H1 (cell line): ENCODE data around the gene TLR1. TPM values are rescaled to one million over a fixed set of nuclear protein-coding genes. Genes with fewer than 3 reads are reported as not detected.
A peak's percentile ranks its signal among the peaks of the same experiment; 100 is the strongest.

Source experiments
- CTCF ChIA-PET: fragments of 300-600 bp; sonication (Branson Sonifier 250); formaldehyde crosslinking; loops from one replicate; lab custom pipeline; 2021; ENCODE audit not compliant: partially characterized antibody; lab: Charles Lee
- POLR2A ChIA-PET: fragments of 300-600 bp; sonication (Branson Sonifier 250); formaldehyde crosslinking; loops from one replicate; lab custom pipeline; 2021; ENCODE audit warnings: inconsistent platforms; ENCODE audit not compliant: partially characterized antibody; lab: Charles Lee
- DNase-seq, 2 experiments: peaks; one replicate each; pipeline versions ENCODE4 v3.0.0 to v3.0.0-alpha.2; 2010 to 2022; ENCODE audit warnings: low spot score in 2 of 2, low read depth in 1 of 2, mixed read lengths in 1 of 2
- FAIRE-seq: peaks from 2 replicates; lab custom pipeline; 2011; peaks lifted over from hg19 to GRCh38; lab: Jason Lieb, UNC
- H2AFZ ChIP-seq: 2 replicates; pipeline ENCODE4 v1.8.1; 2012; ENCODE audit warnings: low read length, inconsistent platforms
- H2AK5ac ChIP-seq: 2 replicates; pipeline ENCODE4 v1.6.1; 2013; ENCODE audit warnings: low read depth, low read length
- H2BK120ac ChIP-seq: replicated peaks from 2 replicates; pipeline ENCODE3; 2013; ENCODE audit warnings: low read depth, low read length, inconsistent platforms
- H2BK12ac ChIP-seq: 2 replicates; pipeline ENCODE4 v1.6.1; 2013; ENCODE audit warnings: low read depth, low read length
- H2BK15ac ChIP-seq: 2 replicates; pipeline ENCODE4 v1.6.1; 2013; ENCODE audit warnings: low read length
- H2BK20ac ChIP-seq: 2 replicates; pipeline ENCODE4 v1.6.1; 2013; ENCODE audit warnings: low read length
- H2BK5ac ChIP-seq: 2 replicates; pipeline ENCODE4 v1.6.1; 2013; ENCODE audit warnings: low read depth, low read length
- H3K14ac ChIP-seq: 2 replicates; pipeline ENCODE4 v1.6.1; 2013; ENCODE audit warnings: inconsistent platforms; ENCODE audit not compliant: insufficient read length
- H3K18ac ChIP-seq: 2 replicates; pipeline ENCODE4 v1.6.1; 2013; ENCODE audit warnings: low read length; ENCODE audit errors: extremely low read depth
- H3K23ac ChIP-seq: 2 replicates; pipeline ENCODE4 v1.6.1; 2013; ENCODE audit warnings: inconsistent platforms; ENCODE audit not compliant: insufficient read length
- H3K23me2 ChIP-seq: 2 replicates; pipeline ENCODE4 v1.6.1; 2013; ENCODE audit warnings: low read depth, low read length
- H3K27ac ChIP-seq: 2 replicates; pipeline ENCODE4 v1.6.1; 2011; ENCODE audit warnings: low read depth, low read length, inconsistent platforms
- H3K27me3 ChIP-seq, 4 experiments: replicated peaks in 1 of 4; 1 replicate in 1 of 4; 2 replicates in 3 of 4; pipeline versions ENCODE4 v1.6.1 to v1.8.1; 2011 to 2013; ENCODE audit warnings: low read length in 3 of 4, mild to moderate bottlenecking in 3 of 4, inconsistent platforms in 2 of 4, mixed read lengths in 2 of 4, moderate library complexity in 1 of 4; ENCODE audit not compliant: control insufficient read depth in 3 of 4, insufficient read depth in 3 of 4; ENCODE audit errors: extremely low read depth in 1 of 4
- H3K36me3 ChIP-seq, 4 experiments: 2 replicates each; pipeline versions ENCODE4 v1.6.1 to v1.8.1; 2011 to 2013; ENCODE audit warnings: mild to moderate bottlenecking in 4 of 4, low read length in 3 of 4, moderate library complexity in 2 of 4, control low read depth in 1 of 4, inconsistent platforms in 1 of 4; ENCODE audit not compliant: insufficient read depth in 4 of 4, control insufficient read depth in 2 of 4
- H3K4ac ChIP-seq: replicated peaks from 2 replicates; pipeline ENCODE3; 2013; ENCODE audit warnings: low read length, low read depth, mixed read lengths, inconsistent platforms; ENCODE audit not compliant: insufficient read length
- H3K4me1 ChIP-seq, 4 experiments: replicated peaks in 1 of 4; 1 replicate in 1 of 4; 2 replicates in 3 of 4; pipeline versions ENCODE4 v1.6.1 to v1.8.1; 2011 to 2013; ENCODE audit warnings: low read length in 3 of 4, inconsistent platforms in 2 of 4, mixed read lengths in 1 of 4; ENCODE audit not compliant: insufficient read depth in 4 of 4, control insufficient read depth in 3 of 4
- H3K4me2 ChIP-seq, 2 experiments: 2 replicates each; pipeline versions ENCODE4 v1.6.1 to v1.8.1; 2011 to 2013; ENCODE audit warnings: low read depth in 2 of 2, low read length in 2 of 2, control low read depth in 1 of 2, inconsistent platforms in 1 of 2, mild to moderate bottlenecking in 1 of 2; ENCODE audit not compliant: insufficient read depth in 1 of 2
- H3K4me3 ChIP-seq, 4 experiments: fragments of 200-600, 300-600 bp in 1 of 4; sonication (generic), shearing (Covaris generic), sonication (Bioruptor Twin) in 1 of 4; 2 replicates each; pipeline versions ENCODE4 v1.5.1 to v1.8.1; 2011 to 2016; ENCODE audit warnings: low read length in 4 of 4, low read depth in 3 of 4, control low read depth in 2 of 4, inconsistent platforms in 2 of 4, mild to moderate bottlenecking in 2 of 4, mixed read lengths in 1 of 4, moderate library complexity in 1 of 4; ENCODE audit not compliant: insufficient read depth in 2 of 4; ENCODE audit errors: extremely low read depth in 1 of 4
- H3K56ac ChIP-seq: replicated peaks from 2 replicates; pipeline ENCODE3; 2013; ENCODE audit warnings: low read depth, mild to moderate bottlenecking, mixed read lengths, low read length, inconsistent platforms; ENCODE audit not compliant: insufficient read length
- H3K79me1 ChIP-seq: 2 replicates; pipeline ENCODE4 v1.6.1; 2013; ENCODE audit warnings: low read depth, low read length, control low read depth
- H3K79me2 ChIP-seq, 2 experiments: 2 replicates each; pipeline versions ENCODE4 v1.6.1 to v1.8.1; 2012 to 2013; ENCODE audit warnings: low read length in 2 of 2, mild to moderate bottlenecking in 2 of 2, inconsistent platforms in 1 of 2; ENCODE audit not compliant: insufficient read depth in 2 of 2, control insufficient read depth in 1 of 2
- H3K9ac ChIP-seq, 4 experiments: replicated peaks in 1 of 4; 1 replicate in 1 of 4; 2 replicates in 3 of 4; pipeline versions ENCODE4 v1.6.1 to v1.8.1; 2011 to 2013; ENCODE audit warnings: low read depth in 3 of 4, low read length in 3 of 4, control low read depth in 2 of 4, mild to moderate bottlenecking in 2 of 4, moderate library complexity in 2 of 4, inconsistent platforms in 1 of 4; ENCODE audit errors: extremely low read depth in 1 of 4
- H3K9me3 ChIP-seq, 2 experiments: 2 replicates each; pipeline versions ENCODE4 v1.6.1 to v1.8.1; 2012 to 2013; ENCODE audit warnings: mild to moderate bottlenecking in 2 of 2, moderate library complexity in 2 of 2, control low read depth in 1 of 2, inconsistent platforms in 1 of 2, low read depth in 1 of 2, low read length in 1 of 2, mixed read lengths in 1 of 2; ENCODE audit not compliant: insufficient read depth in 2 of 2
- H4K20me1 ChIP-seq, 2 experiments: replicated peaks in 1 of 2; 2 replicates each; pipeline versions ENCODE3 to v1.8.1; 2011 to 2013; ENCODE audit warnings: inconsistent platforms in 2 of 2, low read length in 2 of 2, mild to moderate bottlenecking in 1 of 2; ENCODE audit not compliant: insufficient read depth in 2 of 2, control insufficient read depth in 1 of 2
- H4K5ac ChIP-seq: 2 replicates; pipeline ENCODE4 v1.6.1; 2013; ENCODE audit warnings: low read length, low read depth, mixed read lengths, inconsistent platforms; ENCODE audit not compliant: insufficient read length
- H4K8ac ChIP-seq: 2 replicates; pipeline ENCODE4 v1.8.0; 2013; ENCODE audit warnings: mild to moderate bottlenecking, moderate library complexity, low read length, inconsistent platforms; ENCODE audit not compliant: insufficient read depth; ENCODE audit errors: extremely low read depth
- H4K91ac ChIP-seq: replicated peaks from 2 replicates; pipeline ENCODE3; 2013; ENCODE audit warnings: low read length, mixed read lengths, inconsistent platforms; ENCODE audit not compliant: insufficient read length
- ASH2L ChIP-seq: fragments of 200-600, 300-600 bp; sonication (generic); IDR thresholded peaks from one replicate; pipeline ENCODE4 v1.7.1; 2017; ENCODE audit warnings: low read length
- CBX8 ChIP-seq: fragments of 300-800, 300-1000 bp; sonication (generic); IDR thresholded peaks from 2 replicates; pipeline ENCODE4 v1.7.1; 2016; ENCODE audit warnings: low read depth, low read length, borderline replicate concordance
- EGR1 ChIP-seq: IDR thresholded peaks from 2 replicates; pipeline ENCODE4 v1.6.1; 2011; ENCODE audit warnings: low read depth, low read length, borderline replicate concordance
- EP300 ChIP-seq, 2 experiments: IDR thresholded peaks; 1 replicate in 1 of 2; 2 replicates in 1 of 2; pipeline ENCODE4 v1.6.1; 2011 to 2012; ENCODE audit warnings: low read depth in 2 of 2, low read length in 2 of 2, mild to moderate bottlenecking in 2 of 2, borderline replicate concordance in 1 of 2, inconsistent platforms in 1 of 2, moderate library complexity in 1 of 2
- POU5F1 ChIP-seq: IDR thresholded peaks from 2 replicates; pipeline ENCODE4 v1.6.1; 2011; ENCODE audit warnings: low read depth, mild to moderate bottlenecking, low read length, moderate library complexity
- RBBP5 ChIP-seq: IDR thresholded peaks from 2 replicates; pipeline ENCODE4 v1.7.1; 2012; ENCODE audit warnings: low read depth, mild to moderate bottlenecking, inconsistent platforms, low read length, moderate library complexity, borderline replicate concordance
- SIX5 ChIP-seq: IDR thresholded peaks from 2 replicates; pipeline ENCODE4 v1.6.1; 2011; ENCODE audit warnings: mild to moderate bottlenecking, low read depth, low read length
- SP1 ChIP-seq: IDR thresholded peaks from 2 replicates; pipeline ENCODE4 v1.6.1; 2011; ENCODE audit warnings: low read depth, low read length
- SP2 ChIP-seq: IDR thresholded peaks from 2 replicates; pipeline ENCODE4 v1.6.1; 2012; ENCODE audit warnings: mild to moderate bottlenecking, low read length, inconsistent platforms
- TAF1 ChIP-seq: IDR thresholded peaks from 2 replicates; pipeline ENCODE4 v1.6.1; 2011; ENCODE audit warnings: mild to moderate bottlenecking, low read depth, low read length
- TCF12 ChIP-seq: IDR thresholded peaks from 2 replicates; pipeline ENCODE4 v1.6.1; 2011; ENCODE audit warnings: low read depth, mild to moderate bottlenecking, low read length
- TEAD4 ChIP-seq: IDR thresholded peaks from 2 replicates; pipeline ENCODE4 v1.6.1; 2012; ENCODE audit warnings: low read depth, low read length, inconsistent platforms, mixed read lengths
- WGBS, 2 experiments: shearing (Covaris generic) in 1 of 2; methylation state at CpG; one replicate each; pipeline versions ENCODE4 v1.1.6 to v1.1.7; 2013 to 2015; ENCODE audit warnings: low lambda C conversion rate in 2 of 2, mixed read lengths in 2 of 2, inconsistent platforms in 1 of 2, low coverage in 1 of 2, missing lambda C conversion rate in 1 of 2; ENCODE audit not compliant: insufficient replicate concordance in 2 of 2, insufficient coverage in 1 of 2, insufficient read length in 1 of 2; ENCODE audit errors: extremely low coverage in 1 of 2, missing lambda C conversion rate in 1 of 2; 5-methylcytosine and 5-hydroxymethylcytosine counted together
- polyA plus RNA-seq, 7 experiments: library from polyadenylated mRNA; depleted of rRNA in 3 of 7; stranded (reverse) in 5 of 7; unstranded in 2 of 7; fragments of >200 nt in 5 of 7; fragments of 200-250 nt in 2 of 7; gene quantifications; 1 replicate in 5 of 7; 2 replicates in 1 of 7; 4 replicates in 1 of 7; pipeline versions ENCODE4 v1.2.1 to v1.2.3, GENCODE V29; 2011 to 2013; ENCODE audit warnings: missing spikeins in 2 of 7, mixed read lengths in 2 of 7
- total RNA-seq: library from RNA; stranded (reverse); fragmentation: NEBNext Ultra II Directional; extraction: Animal tissue kit (Norgen Biotek cat#: 25700); gene quantifications from 2 replicates; pipeline ENCODE4 v1.2.1, GENCODE V29; 2021

TLR1 gene
- total and polyA plus RNA-seq, 2 of the 8 experiments (the other 6 are each of a cell fraction or from before 2014, with no cell fraction given), result not detected

DNA sequence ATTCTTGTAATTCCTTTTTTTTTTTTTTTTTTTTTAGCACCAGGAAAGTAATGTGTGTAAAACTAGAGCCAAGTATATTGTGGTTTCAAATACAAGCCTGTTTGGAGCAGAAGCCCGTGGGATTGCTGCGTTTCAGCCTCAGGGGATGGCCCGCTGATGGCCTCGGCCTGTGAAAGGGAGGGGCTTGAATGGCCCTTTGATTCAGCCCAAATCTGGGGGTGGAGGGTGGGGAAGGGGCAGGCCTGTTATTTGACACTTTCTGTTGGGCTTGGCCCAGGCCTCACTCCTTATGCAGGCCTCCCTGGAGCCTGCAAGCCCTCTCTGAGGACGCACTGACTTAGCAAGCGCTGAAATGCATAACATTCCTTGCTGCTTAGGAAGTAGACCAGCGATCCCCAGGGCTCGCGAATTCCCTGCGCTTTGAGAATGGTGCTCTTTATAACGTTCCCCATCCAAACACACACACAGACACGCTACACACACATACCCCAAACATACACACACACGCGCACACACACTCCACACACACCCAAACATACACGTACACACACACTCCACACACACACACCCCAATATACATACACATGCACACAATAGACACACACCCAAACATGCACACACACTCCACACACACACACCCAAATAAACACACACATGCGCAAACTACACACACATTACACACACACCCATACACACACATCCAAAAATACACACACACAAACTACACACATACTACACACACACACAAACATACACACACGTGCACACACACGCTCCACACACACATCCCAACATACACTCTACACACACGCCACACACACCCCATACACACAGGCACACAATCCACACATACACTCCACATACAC is 51.4 kb downstream of the TLR1 start:
- Histone ChIP-seq H2BK12ac (peak overlapping the region; percentile 100), H2BK120ac (peak overlapping the region; percentile 75), H4K8ac (no peak overlapping the region), H3K36me3 (no peaks in the 10 kb centered on the region), H3K4me2 (peak overlapping the region; percentile 68 to 88), H4K20me1 (peaks cover 0 to 9% of the 10 kb centered on the region in 2 experiments), H3K23ac (no peak overlapping the region), H3K18ac (peak overlapping the region; percentile 96), H2BK20ac (peak overlapping the region; percentile 99), H2BK5ac (peak overlapping the region; percentile 97), H4K91ac (peak overlapping the region; percentile 96), H3K4me3 (peak overlapping the region; percentile 7 to 31 (median 18); a peak in 4 of 8 replicates), H4K5ac (no peak overlapping the region), H3K27me3 (no peaks in the 10 kb centered on the region; a peak in 1 of 7 replicates), H3K4me1 (peaks cover 0 to 9% (median 7%) of the 10 kb centered on the region in 4 experiments; a peak in 6 of 7 replicates), H3K56ac (peak overlapping the region; percentile 99), H3K27ac (peak overlapping the region; percentile 16; the same call in 1 of the 2 replicates), H3K79me1 (no peaks in the 10 kb centered on the region), H3K4ac (peak overlapping the region; percentile 97), H3K23me2 (peaks cover 14% of the 10 kb centered on the region), H3K9ac (peak overlapping the region in 2 of 4 experiments; percentile 42 to 80; a peak in 4 of 7 replicates), H3K9me3 (no peaks in the 10 kb centered on the region), H2AK5ac (peak overlapping the region; percentile 100), H2AFZ (peak overlapping the region; percentile 91; the same call in 1 of the 2 replicates), H2BK15ac (peak overlapping the region; percentile 100), H3K79me2 (no peaks in the 10 kb centered on the region), H3K14ac (no peak overlapping the region)
- WGBS, 2 experiments, result 29 to 100% methylated on average over 1 to 19 of the region's 19 CpGs
- DNase-seq (peak; percentile 68 to 88), FAIRE-seq (peak; percentile 66)
- POLR2A ChIA-PET, result no interaction called here
- CTCF ChIA-PET, result no interaction called here
- TF ChIP-seq TEAD4 (peak; percentile 93), ASH2L (peak; percentile 87), SP1 (peak; percentile 75; the same call in 1 of the 2 replicates), TCF12 (0 out of 2 replicates have a peak, but pooled peaks have one; percentile 45), EP300 (IDR thresholded peaks at IDR 0.05; ENCODE audit: borderline replicate concordance in 1 of 2, low read depth in 2 of 2, low read length in 2 of 2) (no peak), EGR1 (peak; percentile 43; the same call in 1 of the 2 replicates), SIX5 (peak; percentile 16; the same call in 1 of the 2 replicates), POU5F1 (0 out of 2 replicates have a peak, but pooled peaks have one; percentile 15), CBX8 (no peak), TAF1 (peak; percentile 70), SP2 (no peak), RBBP5 (peak; percentile 91; the same call in 1 of the 2 replicates)
